GM23338 (cell line): ENCODE measurements around the gene KCTD21. TPM values are rescaled to one million over a fixed set of nuclear protein-coding genes. Genes with fewer than 3 reads are reported as not detected.

ENCODE experiments used
- ATAC-seq: fragments of 200-7000 bp; cut with Tn5 transposase; 3 replicates; pipeline ENCODE4 v1.9.1; 2020
- DNase-seq: peaks from one replicate; pipeline ENCODE4 v3.0.0-alpha.2; 2015; ENCODE audit warnings: low spot score
- H2AFZ ChIP-seq: fragments of 200-600 bp; sonication (generic); 2 replicates; pipeline ENCODE4 v1.8.0; 2016; ENCODE audit warnings: antibody characterized with exemption, mild to moderate bottlenecking, moderate library complexity
- H3F3A ChIP-seq: fragments of 200-600 bp; sonication (generic); replicated peaks from 2 replicates; pipeline ENCODE4 v1.8.0; 2017; ENCODE audit warnings: antibody characterized with exemption, mixed run types, low read depth
- H3K27ac ChIP-seq: fragments of 200-600 bp; sonication (generic); 2 replicates; pipeline ENCODE4 v1.6.1; 2016; ENCODE audit warnings: low read depth
- H3K27me3 ChIP-seq: fragments of 200-600 bp; sonication (generic); 2 replicates; pipeline ENCODE4 v1.8.0; 2016; ENCODE audit warnings: mild to moderate bottlenecking, mixed run types, moderate library complexity; ENCODE audit not compliant: insufficient read depth
- H3K36me3 ChIP-seq: fragments of 200-600 bp; sonication (generic); 2 replicates; pipeline ENCODE4 v1.8.0; 2016; ENCODE audit warnings: mild to moderate bottlenecking; ENCODE audit not compliant: insufficient read depth
- H3K4me1 ChIP-seq: fragments of 200-600 bp; sonication (generic); 2 replicates; pipeline ENCODE4 v1.8.0; 2016; ENCODE audit warnings: mild to moderate bottlenecking, moderate library complexity; ENCODE audit not compliant: insufficient read depth
- H3K4me2 ChIP-seq: fragments of 200-600 bp; sonication (generic); 2 replicates; pipeline ENCODE4 v1.7.1; 2017; ENCODE audit warnings: mixed run types
- H3K4me3 ChIP-seq: fragments of 200-600 bp; sonication (generic); 2 replicates; pipeline ENCODE4 v1.6.1; 2016; ENCODE audit warnings: mixed run types
- H3K79me2 ChIP-seq: fragments of 200-600 bp; sonication (generic); replicated peaks from 2 replicates; pipeline ENCODE4 v1.8.0; 2017; ENCODE audit warnings: mild to moderate bottlenecking; ENCODE audit not compliant: insufficient read depth
- H3K9me2 ChIP-seq: fragments of 200-600 bp; sonication (generic); 2 replicates; pipeline ENCODE4 v1.8.0; 2017; ENCODE audit not compliant: insufficient read depth
- H4K20me1 ChIP-seq: fragments of 200-600 bp; sonication (generic); replicated peaks from 2 replicates; pipeline ENCODE4 v1.8.0; 2017; ENCODE audit warnings: mild to moderate bottlenecking; ENCODE audit not compliant: insufficient read depth
- H3K27ac Mint-ChIP-seq: 2 replicates; pipeline ENCODE4 v1.8.0; 2020; ENCODE audit warnings: inconsistent platforms, mild to moderate bottlenecking, moderate library complexity, mixed read lengths
- H3K27me3 Mint-ChIP-seq: 3 replicates; pipeline ENCODE4 v1.8.0; 2022; ENCODE audit warnings: low read depth, mild to moderate bottlenecking, moderate library complexity, mixed read lengths, inconsistent platforms; ENCODE audit not compliant: insufficient read depth, poor library complexity
- H3K36me3 Mint-ChIP-seq: 3 replicates; pipeline ENCODE4 v1.8.0; 2021; ENCODE audit warnings: low read depth, mild to moderate bottlenecking, inconsistent platforms, moderate library complexity, mixed read lengths
- H3K4me1 Mint-ChIP-seq: 3 replicates; pipeline ENCODE4 v1.8.0; 2020; ENCODE audit warnings: mild to moderate bottlenecking, inconsistent platforms, mixed read lengths
- H3K4me3 Mint-ChIP-seq: 3 replicates; pipeline ENCODE4 v1.8.0; 2021; ENCODE audit warnings: moderate library complexity, mild to moderate bottlenecking, inconsistent platforms, mixed read lengths
- H3K9me3 Mint-ChIP-seq: 3 replicates; pipeline ENCODE4 v1.8.0; 2020; ENCODE audit warnings: moderate library complexity, mild to moderate bottlenecking, inconsistent platforms, mixed read lengths
- CREB1 ChIP-seq: fragments of 250-450 bp; sonication (Bioruptor Pico); IDR thresholded peaks from 2 replicates; pipeline ENCODE4 v1.5.0; 2020; ENCODE audit warnings: low read depth, mild to moderate bottlenecking, moderate library complexity
- EZH2 ChIP-seq: fragments of 200-600 bp; sonication (generic); IDR thresholded peaks from one replicate; pipeline ENCODE4 v1.8.0; 2017; ENCODE audit warnings: antibody characterized with exemption, mild to moderate bottlenecking, low read depth; ENCODE audit not compliant: unreplicated experiment
- EZH2phosphoT487 ChIP-seq: fragments of 200-600 bp; sonication (generic); IDR thresholded peaks from one replicate; pipeline ENCODE4 v1.8.1; 2018; ENCODE audit warnings: antibody characterized with exemption; ENCODE audit not compliant: unreplicated experiment
- JUNB ChIP-seq: IDR thresholded peaks from one replicate; pipeline ENCODE4 v1.6.1; 2016; ENCODE audit warnings: antibody characterized with exemption; ENCODE audit not compliant: unreplicated experiment
- NANOG ChIP-seq: IDR thresholded peaks from 2 replicates; pipeline ENCODE4 v1.6.1; 2016; ENCODE audit warnings: antibody characterized with exemption, borderline replicate concordance
- POLR2AphosphoS5 ChIP-seq: IDR thresholded peaks from 2 replicates; pipeline ENCODE4 v1.6.1; 2016; ENCODE audit warnings: antibody characterized with exemption, low read depth
- REST ChIP-seq: IDR thresholded peaks from one replicate; pipeline ENCODE4 v1.6.1; 2018; ENCODE audit warnings: antibody characterized with exemption; ENCODE audit not compliant: unreplicated experiment
- STAT1 ChIP-seq: IDR thresholded peaks from one replicate; pipeline ENCODE4 v1.6.1; 2016; ENCODE audit warnings: antibody characterized with exemption; ENCODE audit not compliant: unreplicated experiment
- ZNF114 ChIP-seq: fragments of 250-450 bp; sonication (Bioruptor Pico); IDR thresholded peaks from 2 replicates; pipeline ENCODE4 v1.5.0; 2020; ENCODE audit warnings: mild to moderate bottlenecking, moderate library complexity
- ZNF331 ChIP-seq: fragments of 250-450 bp; sonication (Bioruptor Pico); IDR thresholded peaks from 2 replicates; pipeline ENCODE4 v1.5.0; 2020; ENCODE audit warnings: low read depth, mild to moderate bottlenecking, moderate library complexity
- ZNF462 ChIP-seq: fragments of 250-450 bp; sonication (Bioruptor Pico); IDR thresholded peaks from 2 replicates; pipeline ENCODE4 v1.5.0; 2020; ENCODE audit warnings: mild to moderate bottlenecking, moderate library complexity
- polyA plus RNA-seq: library from polyadenylated mRNA; unstranded; fragments of >200 nt; fragmentation: Nextera tagmentation; extraction: Ambion mirVana; gene quantifications from 2 replicates; pipeline ENCODE4 v1.2.1, GENCODE V29; 2016
- total RNA-seq: library from RNA; depleted of rRNA; stranded (reverse); fragments of >200 nt; shearing (Covaris generic); gene quantifications from 2 replicates; pipeline ENCODE4 v1.2.3, GENCODE V29; 2014
- TF ChIP-seq, protein P1 (sequence below): IDR thresholded peaks from 2 replicates; pipeline ENCODE4 v1.6.1; 2016; ENCODE audit warnings: antibody characterized with exemption
- TF ChIP-seq, protein P2 (sequence below), 2 experiments: fragments of 200-600 bp in 1 of 2; sonication (generic) in 1 of 2; conservative IDR thresholded peaks; 2 replicates each; pipeline versions ENCODE4 v1.5.1 to v1.6.1; 2016 to 2017; ENCODE audit warnings: antibody characterized with exemption in 2 of 2, low read depth in 2 of 2, mild to moderate bottlenecking in 2 of 2, moderate library complexity in 1 of 2

Gene KCTD21
- total and polyA plus RNA-seq, 2 experiments from 2014 or later: 1.0 to 3.7 TPM

DNA sequence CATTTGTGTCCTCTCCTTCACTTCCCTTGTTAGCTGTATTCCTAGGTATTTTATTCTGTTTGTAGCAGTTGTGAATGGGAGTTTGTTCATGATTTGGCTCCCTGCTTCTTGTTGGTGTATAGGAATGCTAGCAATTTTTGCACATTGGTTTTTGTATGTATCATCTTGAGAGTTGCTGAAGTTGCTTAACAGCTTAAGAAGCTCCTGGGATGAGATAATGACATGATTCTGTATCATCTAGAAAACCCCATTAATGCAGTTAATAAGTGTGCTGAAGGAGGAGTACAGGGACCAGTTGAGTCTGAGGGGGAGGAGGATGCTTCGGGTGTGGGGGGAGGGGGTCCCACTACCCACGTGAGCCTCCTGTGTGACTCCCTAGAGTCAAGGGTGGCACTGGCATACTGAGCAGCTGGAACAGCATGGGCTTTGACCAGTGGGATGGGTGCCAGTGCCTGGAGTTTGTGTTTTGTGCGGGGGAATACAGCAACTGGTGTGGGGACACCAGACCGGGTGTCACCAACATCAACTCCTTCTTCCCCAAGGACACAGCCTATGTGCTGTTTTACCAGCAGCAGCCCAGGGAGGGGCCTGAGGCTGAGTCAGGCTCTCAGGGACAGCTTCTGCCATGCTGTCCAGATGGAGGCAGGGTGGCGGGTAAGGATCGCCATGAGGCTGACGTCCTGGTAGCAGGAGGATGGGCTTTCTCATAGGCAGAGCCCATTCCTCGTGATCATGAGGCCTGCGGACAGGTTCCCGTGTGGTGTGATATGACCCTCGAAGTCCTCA is 24.4 kb upstream of the KCTD21 start:
- no peak overlapping the region for H2AFZ ChIP-seq
- Mint-ChIP-seq H3K4me3 (no peak overlapping the region), H3K27me3 (peaks cover 8% of the 10 kb centered on the region), H3K36me3 (peaks cover 5% of the 10 kb centered on the region; the same call in 2 of the 3 replicates), H3K27ac (no peak overlapping the region), H3K9me3 (no peaks in the 10 kb centered on the region), H3K4me1 (no peaks in the 10 kb centered on the region)
- no peaks in the 10 kb centered on the region for H3K79me2 ChIP-seq
- H3K4me3 ChIP-seq: no peak overlapping the region
- ATAC-seq (no peak), DNase-seq (no peak)
- H3K27ac ChIP-seq: no peak overlapping the region
- H3K36me3 ChIP-seq: no peaks in the 10 kb centered on the region
- H3K4me1 ChIP-seq: no peaks in the 10 kb centered on the region
- H3F3A ChIP-seq: no peaks in the 10 kb centered on the region
- TF ChIP-seq EZH2: no peak
- no peak for TF ChIP-seq ZNF462
- no peak for TF ChIP-seq NANOG
- TF ChIP-seq STAT1: no peak
- TF ChIP-seq, protein P1, sequence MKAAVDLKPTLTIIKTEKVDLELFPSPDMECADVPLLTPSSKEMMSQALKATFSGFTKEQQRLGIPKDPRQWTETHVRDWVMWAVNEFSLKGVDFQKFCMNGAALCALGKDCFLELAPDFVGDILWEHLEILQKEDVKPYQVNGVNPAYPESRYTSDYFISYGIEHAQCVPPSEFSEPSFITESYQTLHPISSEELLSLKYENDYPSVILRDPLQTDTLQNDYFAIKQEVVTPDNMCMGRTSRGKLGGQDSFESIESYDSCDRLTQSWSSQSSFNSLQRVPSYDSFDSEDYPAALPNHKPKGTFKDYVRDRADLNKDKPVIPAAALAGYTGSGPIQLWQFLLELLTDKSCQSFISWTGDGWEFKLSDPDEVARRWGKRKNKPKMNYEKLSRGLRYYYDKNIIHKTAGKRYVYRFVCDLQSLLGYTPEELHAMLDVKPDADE: no peak
- TF ChIP-seq REST: no peak
- no peak for TF ChIP-seq EZH2phosphoT487
- no peak for TF ChIP-seq CREB1 (CRISPR knock-in tag)
- TF ChIP-seq, protein P2, sequence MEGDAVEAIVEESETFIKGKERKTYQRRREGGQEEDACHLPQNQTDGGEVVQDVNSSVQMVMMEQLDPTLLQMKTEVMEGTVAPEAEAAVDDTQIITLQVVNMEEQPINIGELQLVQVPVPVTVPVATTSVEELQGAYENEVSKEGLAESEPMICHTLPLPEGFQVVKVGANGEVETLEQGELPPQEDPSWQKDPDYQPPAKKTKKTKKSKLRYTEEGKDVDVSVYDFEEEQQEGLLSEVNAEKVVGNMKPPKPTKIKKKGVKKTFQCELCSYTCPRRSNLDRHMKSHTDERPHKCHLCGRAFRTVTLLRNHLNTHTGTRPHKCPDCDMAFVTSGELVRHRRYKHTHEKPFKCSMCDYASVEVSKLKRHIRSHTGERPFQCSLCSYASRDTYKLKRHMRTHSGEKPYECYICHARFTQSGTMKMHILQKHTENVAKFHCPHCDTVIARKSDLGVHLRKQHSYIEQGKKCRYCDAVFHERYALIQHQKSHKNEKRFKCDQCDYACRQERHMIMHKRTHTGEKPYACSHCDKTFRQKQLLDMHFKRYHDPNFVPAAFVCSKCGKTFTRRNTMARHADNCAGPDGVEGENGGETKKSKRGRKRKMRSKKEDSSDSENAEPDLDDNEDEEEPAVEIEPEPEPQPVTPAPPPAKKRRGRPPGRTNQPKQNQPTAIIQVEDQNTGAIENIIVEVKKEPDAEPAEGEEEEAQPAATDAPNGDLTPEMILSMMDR (conservative IDR thresholded peaks at IDR 0.05; ENCODE audit: low read depth in 2 of 2): no peak
- no peak for TF ChIP-seq ZNF114 (CRISPR knock-in tag)
- no peak for TF ChIP-seq ZNF331 (CRISPR knock-in tag)
- no peak for TF ChIP-seq POLR2AphosphoS5
- TF ChIP-seq JUNB: no peak
- 0 out of 2 replicates have a peak, but pooled peaks cover 2% of the 10 kb centered on the region for H3K9me2 ChIP-seq
- H4K20me1 ChIP-seq: peaks cover 7% of the 10 kb centered on the region; the same call in 1 of the 2 replicates
- no peaks in the 10 kb centered on the region for H3K27me3 ChIP-seq
- no peak overlapping the region for H3K4me2 ChIP-seq
